Suppressor macrophage (primary cell): Measurements from ENCODE around the gene SELENON.

Experiments used
- DNase-seq, 4 experiments: peaks; one replicate each; pipeline ENCODE4 v3.0.0-alpha.2; 2020 to 2022

SELENON gene

GRCh38 chr1:25864434-25864833 is 64.4 kb downstream of the SELENON start:
- DNase-seq: no peak

GRCh38 chr1:25866288-25866687 is 66.3 kb downstream of the SELENON start:
- DNase-seq: no peak

- DNase-seq: no peak
These were observed 67.4 kb downstream of the SELENON start for GRCh38 chr1:25867210-25867991.
